K562 (cell line): ENCODE measurements around the gene SLC4A5. TPM values are rescaled to one million over a fixed set of nuclear protein-coding genes. Genes with fewer than 3 reads are reported as not detected.
"Not testable (repeated sequence)": the region's sequence is repeated elsewhere in the genome, so short reads cannot be mapped to it uniquely, and the experiment has no call there.

ENCODE experiments used
- ATAC-seq: fragments of 200-7000 bp; cut with Tn5 transposase; 3 replicates; pipeline ENCODE4 v1.9.1; 2020; ENCODE audit warnings: moderate library complexity
- BruUV-seq: library from RNA; stranded (reverse); fragments of 400-500 nt; replicated peaks from 2 replicates; lab custom pipeline; 2021; lab: Mats Ljungman, UMichigan
- CTCF ChIA-PET: fragments of 300-600 bp; formaldehyde crosslinking; extraction: SDS; loops from one replicate; lab custom pipeline; 2021; ENCODE audit warnings: low intra/inter-chr PET ratio; lab: Yijun Ruan, JAX
- POLR2A ChIA-PET: fragments of 300-600, 350-650 bp; sonication (Branson Sonifier 250); formaldehyde crosslinking; extraction: SDS; loops from one replicate; lab custom pipeline; 2021; ENCODE audit warnings: antibody characterized with exemption, inconsistent platforms; lab: Yijun Ruan, JAX
- DNase-seq, 4 experiments: peaks; one replicate each; pipeline versions ENCODE4 v3.0.0 to v3.0.0-alpha.2; 2011 to 2018; ENCODE audit warnings: low spot score in 3 of 4, mixed read lengths in 3 of 4; ENCODE audit errors: extremely low read depth in 1 of 4
- FAIRE-seq: peaks from 2 replicates; lab custom pipeline; 2011; peaks lifted over from hg19 to GRCh38; lab: Jason Lieb, UNC
- H2AFZ ChIP-seq: 2 replicates; pipeline ENCODE4 v1.6.0; 2011; ENCODE audit warnings: low read depth, low read length, control low read depth, inconsistent platforms
- H3K27ac ChIP-seq: fragments of 200-600 bp; 3 replicates; pipeline ENCODE4 v1.8.0; 2011; ENCODE audit warnings: low read depth, mild to moderate bottlenecking, control low read depth, inconsistent platforms, low read length, moderate library complexity, mixed read lengths; ENCODE audit errors: extremely low read depth
- H3K27me3 ChIP-seq, 2 experiments: fragments of 300-600 bp in 1 of 2; 2 replicates in 1 of 2; 3 replicates in 1 of 2; pipeline versions ENCODE4 v1.6.0 to v1.8.0; 2011; ENCODE audit warnings: inconsistent platforms in 2 of 2, low read length in 2 of 2, mild to moderate bottlenecking in 1 of 2, mixed read lengths in 1 of 2, moderate library complexity in 1 of 2; ENCODE audit not compliant: control insufficient read depth in 2 of 2, insufficient read depth in 2 of 2
- H3K36me3 ChIP-seq: fragments of 300-600 bp; 3 replicates; pipeline ENCODE4 v1.8.0; 2011; ENCODE audit warnings: mild to moderate bottlenecking, low read length, inconsistent platforms; ENCODE audit not compliant: control insufficient read depth, insufficient read depth
- H3K4me1 ChIP-seq, 2 experiments: fragments of 200-600 bp in 1 of 2; replicated peaks in 1 of 2; 2 replicates in 1 of 2; 3 replicates in 1 of 2; pipeline versions ENCODE4 v1.5.1 to v1.8.0; 2011; ENCODE audit warnings: inconsistent platforms in 2 of 2, low read length in 2 of 2, mild to moderate bottlenecking in 1 of 2, mixed read lengths in 1 of 2, moderate library complexity in 1 of 2; ENCODE audit not compliant: control insufficient read depth in 2 of 2, insufficient read depth in 2 of 2
- H3K4me2 ChIP-seq: 2 replicates; pipeline ENCODE4 v1.6.1; 2011; ENCODE audit warnings: low read length, control low read depth, inconsistent platforms, mixed read lengths; ENCODE audit not compliant: insufficient read depth
- H3K4me3 ChIP-seq: fragments of 200-600 bp; sonication (generic), shearing (Covaris generic); 2 replicates; pipeline ENCODE4 v1.5.1; 2016; ENCODE audit warnings: control low read depth, inconsistent platforms
- H3K79me2 ChIP-seq: fragments of 200-600 bp; 3 replicates; pipeline ENCODE4 v1.8.0; 2011; ENCODE audit warnings: low read length, inconsistent platforms; ENCODE audit not compliant: control insufficient read depth, insufficient read depth
- H3K9ac ChIP-seq, 2 experiments: 2 replicates each; pipeline versions ENCODE4 v1.6.0 to v1.6.1; 2011; ENCODE audit warnings: low read depth in 2 of 2, low read length in 2 of 2, control low read depth in 1 of 2, inconsistent platforms in 1 of 2, mild to moderate bottlenecking in 1 of 2, mixed read lengths in 1 of 2; ENCODE audit not compliant: insufficient read depth in 1 of 2
- H3K9me1 ChIP-seq: one replicate; pipeline ENCODE4 v1.6.0; 2011; ENCODE audit warnings: inconsistent platforms, mild to moderate bottlenecking, low read length, moderate library complexity; ENCODE audit not compliant: control insufficient read depth, insufficient read depth
- H3K9me3 ChIP-seq: replicated peaks from 2 replicates; pipeline ENCODE4 v1.5.1; 2011; ENCODE audit warnings: low read depth, low read length, inconsistent platforms; ENCODE audit not compliant: control insufficient read depth, insufficient read depth
- H4K20me1 ChIP-seq: replicated peaks from 2 replicates; pipeline ENCODE4 v1.6.1; 2011; ENCODE audit warnings: low read length, inconsistent platforms, mixed read lengths; ENCODE audit not compliant: control insufficient read depth, insufficient read depth
- C11orf30 ChIP-seq: fragments of 450-650 bp; IDR thresholded peaks from 2 replicates; pipeline ENCODE4 v1.6.1; 2016; ENCODE audit warnings: low read depth, mild to moderate bottlenecking
- HDGF ChIP-seq: fragments of 450-650 bp; IDR thresholded peaks from 2 replicates; pipeline ENCODE4 v1.6.1; 2016
- ZNF324 ChIP-seq: fragments of 250-450 bp; sonication (Bioruptor Pico); IDR thresholded peaks from 2 replicates; pipeline ENCODE4 v1.4.0; 2020; ENCODE audit warnings: mild to moderate bottlenecking
- ZNF77 ChIP-seq: fragments of 250-450 bp; sonication (Bioruptor Pico); IDR thresholded peaks from 2 replicates; pipeline ENCODE4 v1.5.0; 2020
- WGBS: fragments of 100-300 bp; shearing (Covaris generic); methylation state at CpG from one replicate; pipeline ENCODE4 v1.1.6; 2016; ENCODE audit warnings: low coverage, mixed read lengths; ENCODE audit not compliant: insufficient coverage; ENCODE audit errors: missing lambda C conversion rate; 5-methylcytosine and 5-hydroxymethylcytosine counted together
- in situ Hi-C: fragments of 300-500 bp; cut with MboI; formaldehyde crosslinking; loops from 4 replicates; pipeline ENCODE4 v1.15.0; 2018; ENCODE audit warnings: inconsistent platforms, mixed read lengths
- intact Hi-C: fragments of 100-400 bp; cut with micrococcal nuclease; formaldehyde crosslinking; loops from 2 replicates; pipeline ENCODE4 v1.14.2; 2022
- polyA plus RNA-seq, 8 experiments: library from polyadenylated mRNA; depleted of rRNA in 4 of 8; stranded (reverse) in 5 of 8; unstranded in 3 of 8; fragments of >200 nt; fragmentation: Nextera tagmentation in 2 of 8; fragmentation: Illumina TruSeq in 1 of 8; extraction: Ambion mirVana in 2 of 8; extraction: Trizol in 1 of 8; gene quantifications; 2 replicates each; pipeline versions ENCODE4 v1.2.1 to v1.2.3, GENCODE V29; 2011 to 2014; ENCODE audit warnings: inconsistent platforms in 1 of 8, missing spikeins in 1 of 8
- total RNA-seq, 7 experiments: library from RNA; depleted of rRNA in 6 of 7; stranded (reverse); fragments of >200 nt in 6 of 7; fragmentation: Illumina TruSeq in 2 of 7; extraction: Trizol in 2 of 7; gene quantifications; 2 replicates each; pipeline versions ENCODE4 v1.2.1 to v1.2.3, GENCODE V29; 2011 to 2021; ENCODE audit warnings: low replicate concordance in 1 of 7

SLC4A5 gene
- total and polyA plus RNA-seq, 9 of the 15 experiments (the other 6 are each of a cell fraction or from before 2014, with no cell fraction given), result 0.03 to 0.77 (median 0.14) TPM; not detected in 1

DNA sequence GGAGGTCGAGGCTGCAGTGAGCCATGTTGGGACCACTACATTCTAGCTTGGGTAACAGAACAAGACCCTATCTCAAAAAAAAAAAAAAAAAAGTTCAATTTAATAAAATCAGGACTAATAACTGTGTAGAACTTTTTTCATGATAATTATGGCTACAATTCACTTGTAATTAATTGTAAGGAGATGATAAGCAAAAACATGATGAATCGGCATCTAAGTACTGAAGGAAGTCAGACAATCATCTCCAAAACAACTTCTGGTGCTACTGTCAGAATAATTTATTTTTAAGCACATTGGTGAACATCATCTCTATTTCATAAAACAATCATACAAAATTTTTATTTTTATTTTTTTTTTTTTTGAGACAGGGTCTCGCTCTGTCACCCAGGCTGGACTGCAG is 154.5 kb downstream of the SLC4A5 start (continued):
- peak; percentile 77 for TF ChIP-seq C11orf30
- no peak for TF ChIP-seq ZNF324 (CRISPR knock-in tag)

DNA sequence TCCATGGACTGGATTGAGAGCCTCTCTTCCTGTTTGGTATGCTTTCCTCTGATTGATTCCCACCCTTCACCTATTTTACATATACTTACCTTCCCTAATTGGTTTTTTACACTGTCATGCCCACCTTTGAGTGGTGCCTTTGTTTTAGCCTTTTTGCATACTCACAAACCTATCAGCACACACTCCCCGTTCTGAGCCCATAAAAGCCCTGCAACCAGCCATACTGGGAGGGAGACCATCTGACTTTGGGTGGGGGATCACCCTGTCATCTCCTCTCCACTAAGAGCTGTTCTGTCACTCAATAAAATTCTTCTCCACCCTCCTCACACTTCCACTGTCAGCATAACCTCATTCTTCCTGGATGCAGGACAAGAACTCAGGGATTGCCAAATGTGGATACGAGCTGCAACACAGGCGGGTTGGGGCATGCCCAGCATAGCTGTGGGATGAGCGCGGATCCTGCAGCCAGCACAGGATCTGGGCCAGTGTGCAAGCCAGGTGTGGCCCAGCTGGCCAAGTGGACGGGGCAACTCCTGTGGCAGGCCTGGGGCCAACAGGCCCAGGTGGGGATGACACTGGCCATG is 155.1 kb downstream of the SLC4A5 start:
- H3K4me2 ChIP-seq, result no peak overlapping the region
- no peaks in the 10 kb centered on the region for H4K20me1 ChIP-seq
- H3K4me3 ChIP-seq, result no peak overlapping the region
- DNase-seq (no peak), ATAC-seq (no peak), FAIRE-seq (no peak)
- H3K9me3 ChIP-seq, result no peaks in the 10 kb centered on the region
- H3K36me3 ChIP-seq, result no peaks in the 10 kb centered on the region
- ChIA-PET CTCF (no interaction called here), POLR2A (interaction anchor here (0.9 to 4.8 kb wide), 4 partner anchors 9 to 16 kb away, joined by 3 to 38 read pairs (median 5); partner anchors contain the start of genes MOB1A and MTHFD2)
- TF ChIP-seq HDGF (peak; percentile 38; the same call in 1 of the 2 replicates), ZNF77 (CRISPR knock-in tag) (no peak)
- intact Hi-C loops, result no loop called here
- no peaks in the 10 kb centered on the region for H3K79me2 ChIP-seq
- H3K9me1 ChIP-seq, result no peaks in the 10 kb centered on the region
- peak overlapping the region in 1 of 2 experiments; percentile 63; a peak in 2 of 4 replicates for H3K9ac ChIP-seq
- 76% methylated on average over 4 of the region's 6 CpGs for WGBS
- no TSS peak for BruUV-seq
- peaks cover 11 to 16% of the 10 kb centered on the region in 2 experiments; a peak in 4 of 5 replicates for H3K4me1 ChIP-seq
- no peaks in the 10 kb centered on the region for H3K27me3 ChIP-seq
- in situ Hi-C loops, result no loop called here
- peak overlapping the region; percentile 19; the same call in 1 of the 3 replicates for H3K27ac ChIP-seq
- H2AFZ ChIP-seq, result peak overlapping the region; percentile 64; the same call in 1 of the 2 replicates

DNA sequence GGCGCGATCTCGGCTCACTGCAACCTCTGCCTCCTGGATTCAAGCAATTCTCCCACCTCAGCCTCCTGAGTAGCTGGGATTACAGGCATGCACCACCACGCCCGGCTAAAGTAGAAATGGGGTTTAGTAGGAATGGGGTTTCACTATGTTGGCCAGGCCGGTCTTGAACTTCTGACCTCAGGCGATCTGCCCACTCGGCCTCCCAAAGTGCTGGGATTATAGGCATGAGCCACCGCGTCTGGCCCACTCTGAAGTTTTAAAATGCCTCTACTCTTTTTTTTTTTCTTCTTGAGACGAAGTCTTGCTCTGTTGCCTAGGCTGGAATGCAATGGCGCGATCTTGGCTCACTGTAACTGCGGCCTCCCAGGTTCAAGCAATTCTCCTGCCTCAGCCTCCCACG is 156.5 kb downstream of the SLC4A5 start:
- Histone ChIP-seq H3K9ac (peak overlapping the region; percentile 55 to 68; a peak in 3 of 4 replicates), H3K4me2 (peak overlapping the region; percentile 70; the same call in 1 of the 2 replicates), H3K27ac (peak overlapping the region; percentile 87), H3K4me1 (peaks cover 16 to 20% of the 10 kb centered on the region in 2 experiments), H2AFZ (peak overlapping the region; percentile 96)
- in situ Hi-C loops, ATAC-seq, H4K20me1 ChIP-seq, H3K79me2 ChIP-seq, FAIRE-seq, H3K9me1 ChIP-seq, CTCF ChIA-PET, H3K36me3 ChIP-seq, H3K27me3 ChIP-seq, BruUV-seq, H3K4me3 ChIP-seq, H3K9me3 ChIP-seq, DNase-seq: not testable (repeated sequence)
- 94% methylated on average over 11 of the region's 15 CpGs for WGBS
- POLR2A ChIA-PET, result interaction anchor here (1.3 to 4.8 kb wide), 2 partner anchors 11 to 19 kb away, joined by 4 to 38 read pairs; partner anchors contain the start of gene MTHFD2
- intact Hi-C loops, result loop anchor here (1.0 kb wide), 1 partner anchor 12 kb away; the partner anchor contains the start of gene MTHFD2
